ENCODE results near the gene ABCA7.

- TF ChIP-seq POLR2AphosphoS5 (IDR thresholded peaks at IDR 0.05) (no peak), CTCF (IDR thresholded peaks at IDR 0.05) (no peak), POLR2A (IDR thresholded peaks at IDR 0.05) (no peak)
These were observed 7.2 kb downstream of the ABCA7 start for GRCh38 chr19:1046836-1047695.
